GM12891 (cell line): ENCODE results near the gene ACBD4.

Experiments
- PAX5 ChIP-seq: IDR thresholded peaks from 2 replicates; pipeline ENCODE4 v1.6.1; 2011; ENCODE audit warnings: low read length, moderate library complexity, mild to moderate bottlenecking; ENCODE audit not compliant: insufficient read depth, severe bottlenecking
- POLR2A ChIP-seq: IDR thresholded peaks from 2 replicates; pipeline ENCODE4 v1.6.1; 2011; ENCODE audit warnings: low read depth, low read length, control low read depth
- POLR2AphosphoS5 ChIP-seq: IDR thresholded peaks from 2 replicates; pipeline ENCODE4 v1.6.1; 2011; ENCODE audit warnings: low read depth, low read length, control low read depth
- POU2F2 ChIP-seq: IDR thresholded peaks from 2 replicates; pipeline ENCODE4 v1.6.1; 2011; ENCODE audit warnings: low read depth, mild to moderate bottlenecking, control low read depth, low read length, moderate library complexity
- SPI1 ChIP-seq: IDR thresholded peaks from 2 replicates; pipeline ENCODE4 v1.6.1; 2011; ENCODE audit warnings: low read depth, low read length, control low read depth
- TAF1 ChIP-seq: IDR thresholded peaks from 2 replicates; pipeline ENCODE4 v1.6.1; 2011; ENCODE audit warnings: low read depth, low read length, control low read depth

DNA sequence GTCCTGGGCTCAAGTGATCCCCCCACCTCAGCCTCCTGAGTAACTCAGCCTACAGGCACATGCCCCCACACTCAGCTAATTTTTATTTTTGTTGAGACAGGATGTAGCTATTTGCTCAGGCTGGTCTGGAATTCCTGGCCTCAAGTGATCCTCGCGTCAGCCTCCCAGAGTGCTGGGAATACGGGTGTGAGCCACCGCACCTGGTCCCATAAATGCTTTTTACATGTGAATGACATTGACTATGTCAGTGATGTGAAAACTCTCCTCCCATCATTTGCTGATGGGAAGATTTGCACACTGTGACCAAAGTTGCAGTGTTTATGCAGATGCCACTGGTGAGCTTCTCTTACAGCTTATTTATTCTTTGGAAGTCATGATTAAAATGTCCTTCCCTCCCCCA, 18.2 kb upstream of the ACBD4 start:
- TF ChIP-seq POU2F2 (no peak), POLR2AphosphoS5 (no peak), POLR2A (no peak), TAF1 (no peak), SPI1 (no peak), PAX5 (no peak)
